ENCODE measurements around the gene HSFY2. TPM values are rescaled to one million over a fixed set of nuclear protein-coding genes. Genes with fewer than 3 reads are reported as not detected.
"Not testable (repeated sequence)": the region's sequence is repeated elsewhere in the genome, so short reads cannot be mapped to it uniquely, and the experiment has no call there.

HSFY2 gene, protein sequence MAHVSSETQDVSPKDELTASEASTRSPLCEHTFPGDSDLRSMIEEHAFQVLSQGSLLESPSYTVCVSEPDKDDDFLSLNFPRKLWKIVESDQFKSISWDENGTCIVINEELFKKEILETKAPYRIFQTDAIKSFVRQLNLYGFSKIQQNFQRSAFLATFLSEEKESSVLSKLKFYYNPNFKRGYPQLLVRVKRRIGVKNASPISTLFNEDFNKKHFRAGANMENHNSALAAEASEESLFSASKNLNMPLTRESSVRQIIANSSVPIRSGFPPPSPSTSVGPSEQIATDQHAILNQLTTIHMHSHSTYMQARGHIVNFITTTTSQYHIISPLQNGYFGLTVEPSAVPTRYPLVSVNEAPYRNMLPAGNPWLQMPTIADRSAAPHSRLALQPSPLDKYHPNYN
- total RNA-seq: under 1 TPM in 5 of 8 experiments, not detected in 3; 0.31 to 0.81 (median 0.42) TPM

DNA sequence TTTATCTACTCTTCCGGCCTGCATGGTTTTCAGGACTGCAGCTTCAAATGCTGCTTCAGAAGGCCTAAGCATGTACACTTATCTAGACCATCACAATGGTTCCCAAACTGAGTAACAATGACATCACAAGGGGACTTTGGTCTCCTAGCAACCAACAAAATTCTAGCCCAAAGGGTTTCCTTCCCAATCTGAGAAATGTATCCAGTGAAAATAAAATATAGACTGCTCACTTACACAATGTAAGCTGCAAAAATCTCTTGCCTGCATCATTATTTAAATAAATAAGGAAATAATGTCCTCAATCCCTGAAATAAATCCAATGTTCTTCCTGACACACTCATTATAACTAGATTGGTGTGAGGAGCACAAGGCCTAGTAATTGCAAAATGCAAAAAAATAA is at the start of gene HSFY2:
Gene HSFY2 (minus strand): TSS at position 101 of the 400 bp plus-strand sequence. CDS start 117 bp downstream, outside the sequence.
- H3K27ac ChIP-seq; H3K4me1 ChIP-seq (replicated peaks in 1 of 2); in situ Hi-C loops (cut with MboI; ENCODE audit: low pct_unique_long_range_greater_than_20kb in 2 of 9, low sequenced_read_pairs in 9 of 9, unreplicated experiment in 9 of 9); ATAC-seq (replicated peaks in 6 of 8); H3K4me3 ChIP-seq: not testable (repeated sequence)
- WGBS, 10 experiments: no CpG with 5 or more reads among the region's 1 CpG

DNA sequence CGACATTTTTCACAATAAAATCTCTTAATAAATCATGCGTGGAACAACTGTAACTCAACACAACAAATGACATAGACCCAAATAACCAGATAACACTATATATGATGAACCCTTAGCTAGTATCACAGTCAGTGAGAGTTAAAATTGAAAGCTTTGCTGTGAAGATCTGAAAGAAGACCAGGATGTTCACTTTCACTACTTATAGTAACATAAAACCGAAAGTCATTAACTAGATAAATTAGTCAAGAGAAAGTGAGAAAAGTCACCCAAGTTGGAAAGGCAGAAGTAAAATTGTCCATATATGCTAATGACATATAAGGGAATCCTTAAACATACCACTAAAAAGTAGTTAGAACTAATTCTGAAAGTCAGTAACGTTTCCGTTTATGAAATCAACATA is 42.2 kb upstream of the HSFY2 start:
- H3K27ac ChIP-seq; H3K4me1 ChIP-seq (replicated peaks in 1 of 2); H3K4me3 ChIP-seq; ATAC-seq (replicated peaks in 6 of 8); in situ Hi-C loops (cut with MboI; ENCODE audit: low pct_unique_long_range_greater_than_20kb in 2 of 9, low sequenced_read_pairs in 9 of 9, unreplicated experiment in 9 of 9): not testable (repeated sequence)
- WGBS, 10 experiments: no CpG with 5 or more reads among the region's 5 CpGs

DNA sequence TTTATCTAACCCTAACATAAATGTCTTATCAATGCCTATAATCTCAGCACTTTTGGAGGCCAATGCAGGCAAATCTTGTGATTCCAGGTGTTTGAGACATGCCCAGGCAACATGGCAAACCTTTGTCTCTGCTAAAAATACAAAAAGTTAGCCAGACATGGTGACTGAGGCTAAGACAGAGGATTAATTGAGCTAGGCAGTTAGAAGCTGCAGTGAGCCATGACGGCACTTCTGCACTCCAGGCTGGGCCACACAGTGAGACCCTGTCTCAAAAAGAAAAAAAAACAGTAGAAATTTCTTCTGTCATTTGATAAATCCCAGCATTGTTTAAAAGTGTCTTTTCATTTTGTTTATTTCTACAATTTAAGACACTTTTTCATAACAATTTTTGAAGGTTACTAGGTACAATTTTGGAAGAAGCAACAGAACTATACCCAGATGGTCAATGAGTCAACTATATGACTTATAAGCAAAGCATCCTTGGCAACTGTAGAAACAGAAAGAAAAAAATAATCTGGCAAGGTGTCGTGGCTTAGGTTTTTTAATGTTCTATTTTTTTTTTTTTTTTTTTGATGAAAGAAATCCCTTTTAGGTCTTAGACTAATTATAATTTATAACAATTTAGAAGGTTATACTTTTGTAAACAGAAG is 15.3 kb upstream of the HSFY2 start:
- H3K27ac ChIP-seq; H3K4me1 ChIP-seq (replicated peaks in 1 of 2); in situ Hi-C loops (cut with MboI; ENCODE audit: low pct_unique_long_range_greater_than_20kb in 2 of 9, low sequenced_read_pairs in 9 of 9, unreplicated experiment in 9 of 9); ATAC-seq (replicated peaks in 6 of 8); H3K4me3 ChIP-seq: not testable (repeated sequence)
- no CpG with 5 or more reads among the region's 2 CpGs for WGBS, 10 experiments

DNA sequence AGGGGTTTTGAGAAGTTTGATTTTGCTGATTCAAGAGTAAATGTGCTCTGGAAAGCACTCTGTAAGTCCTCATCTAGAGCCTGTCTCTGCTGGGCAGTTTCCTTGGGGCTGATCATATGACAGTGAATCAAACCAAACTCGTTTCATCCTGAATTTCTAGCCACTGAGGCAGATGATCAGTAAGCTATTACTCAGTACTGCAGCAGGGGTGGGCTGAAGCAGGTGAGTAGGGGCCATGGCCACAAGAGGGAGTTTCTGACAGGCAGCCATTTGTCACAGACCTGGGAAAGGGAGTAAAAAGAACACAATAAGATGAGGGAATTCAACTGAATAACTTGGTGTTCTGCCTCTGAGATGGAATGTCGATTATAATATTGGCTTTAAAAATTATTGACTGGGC is 19.5 kb downstream of the HSFY2 start:
- H3K27ac ChIP-seq; in situ Hi-C loops (cut with MboI; ENCODE audit: low pct_unique_long_range_greater_than_20kb in 2 of 9, low sequenced_read_pairs in 9 of 9, unreplicated experiment in 9 of 9); H3K4me1 ChIP-seq (replicated peaks in 1 of 2); H3K4me3 ChIP-seq: not testable (repeated sequence)
- peak in 2 of 8 experiments; percentile 55 to 61 for ATAC-seq (replicated peaks in 6 of 8)
- no CpG with 5 or more reads among the region's 2 CpGs for WGBS, 10 experiments

DNA sequence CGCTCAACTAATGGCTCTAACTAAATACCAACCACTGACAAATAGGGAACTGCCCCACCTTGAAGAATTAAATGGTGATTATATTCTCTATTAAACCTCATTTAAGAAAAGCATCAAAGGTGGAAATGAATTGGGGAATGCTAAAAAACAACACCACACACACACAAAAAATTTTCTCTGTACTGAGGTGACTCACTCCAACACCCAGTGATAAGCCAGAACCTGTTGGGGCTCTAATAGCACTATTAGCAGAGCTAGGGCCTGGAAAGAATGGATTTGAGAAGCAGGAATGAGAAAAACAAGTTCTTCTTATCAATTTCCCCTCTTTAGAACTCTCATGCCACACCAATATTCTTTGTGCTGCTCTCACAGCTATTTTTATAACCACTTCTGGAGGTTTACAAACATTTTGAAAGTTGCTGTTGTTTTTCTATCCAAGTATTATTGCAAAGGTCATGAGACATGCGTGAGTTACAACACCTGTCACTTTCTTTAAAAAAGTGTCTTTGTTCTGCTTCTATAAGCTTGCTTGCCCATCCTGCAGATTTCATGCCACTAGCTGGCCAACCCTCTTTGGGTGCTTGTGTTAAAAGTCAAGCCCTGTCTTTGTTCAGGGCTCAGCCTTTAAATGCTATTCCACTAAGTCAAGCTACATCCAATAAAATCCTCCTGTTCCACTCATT is 20.3 kb downstream of the HSFY2 start:
- H3K27ac ChIP-seq; H3K4me1 ChIP-seq (replicated peaks in 1 of 2); ATAC-seq (replicated peaks in 6 of 8); H3K4me3 ChIP-seq; in situ Hi-C loops (cut with MboI; ENCODE audit: low pct_unique_long_range_greater_than_20kb in 2 of 9, low sequenced_read_pairs in 9 of 9, unreplicated experiment in 9 of 9): not testable (repeated sequence)
- no CpG with 5 or more reads among the region's 2 CpGs for WGBS, 10 experiments

DNA sequence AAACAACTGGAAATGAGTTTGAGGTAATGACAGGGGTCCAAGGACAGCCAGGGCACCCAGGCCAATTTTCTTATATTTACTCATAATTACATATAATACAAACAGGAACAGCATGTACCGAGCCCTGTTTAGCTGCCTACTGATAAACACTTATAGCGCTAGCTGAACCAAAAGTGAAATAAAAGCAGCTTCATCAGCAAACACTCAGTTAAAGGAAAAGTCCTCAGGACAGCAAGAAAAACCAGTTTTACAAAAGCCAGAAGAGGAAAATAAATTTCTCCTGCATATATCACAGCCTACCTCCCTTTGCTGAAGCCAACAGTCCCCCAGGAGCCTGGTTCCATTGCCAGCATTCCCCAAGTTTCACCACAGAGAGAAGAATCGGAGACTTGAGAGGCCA is 49.8 kb downstream of the HSFY2 start:
- H3K27ac ChIP-seq; in situ Hi-C loops (cut with MboI; ENCODE audit: low pct_unique_long_range_greater_than_20kb in 2 of 9, low sequenced_read_pairs in 9 of 9, unreplicated experiment in 9 of 9); ATAC-seq (replicated peaks in 6 of 8); H3K4me3 ChIP-seq; H3K4me1 ChIP-seq (replicated peaks in 1 of 2): not testable (repeated sequence)
- no CpG with 5 or more reads among the region's 3 CpGs for WGBS, 10 experiments

Other genes with a start within 250 kb of the HSFY2 start
- gene HSFY1, start 227.0 kb downstream of the HSFY2 start, total RNA-seq: not detected